ENCODE results near the gene RASL10A.

RASL10A gene

DNA sequence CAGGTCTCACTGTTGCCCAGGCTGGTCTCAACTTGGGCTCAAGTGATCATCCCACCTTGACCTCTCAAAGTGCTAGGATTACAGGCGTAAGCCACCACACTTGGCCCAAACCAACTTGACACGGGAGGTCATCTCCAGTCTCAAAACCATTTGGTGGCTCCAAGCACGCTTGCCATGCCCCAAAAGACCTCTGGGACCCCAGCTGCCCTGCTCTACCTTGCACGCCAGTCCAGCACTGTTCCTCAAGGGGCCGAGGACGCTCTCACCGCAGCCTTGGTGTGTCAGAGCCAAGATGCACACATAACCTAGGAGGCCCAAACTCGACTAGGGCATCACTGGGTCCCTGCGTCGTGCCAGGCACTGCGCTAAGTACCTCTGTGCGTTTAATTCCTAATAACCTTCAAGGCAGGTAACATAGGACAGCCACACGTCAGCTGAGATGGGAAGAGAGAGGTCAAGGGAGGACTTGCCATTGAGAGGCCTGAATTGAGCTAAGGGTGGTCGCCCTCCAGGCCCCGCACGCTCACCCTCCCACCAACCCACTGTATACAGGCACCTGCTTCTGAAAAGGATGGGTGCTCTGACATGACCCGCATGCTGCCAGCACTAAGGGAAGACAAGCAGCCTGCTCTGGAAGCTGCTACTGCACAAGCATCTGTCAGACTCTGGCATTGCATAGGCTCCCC, 13.6 kb downstream of the RASL10A start:
- no peak for DNase-seq
- Histone ChIP-seq H3K14ac (ENCODE audit: low read length) (no peak overlapping the region), H3K27me3 (ENCODE audit: insufficient read depth, low read length) (no peaks in the 10 kb centered on the region), H3K4me3 (ENCODE audit: low read depth, low read length) (no peak overlapping the region), H2AK5ac (ENCODE audit: low read length) (no peak overlapping the region), H3K36me3 (ENCODE audit: control insufficient read depth in 1 of 2, insufficient read depth in 2 of 2, low read length in 2 of 2) (peaks cover 37 to 42% of the 10 kb centered on the region in 2 experiments), H2AFZ (ENCODE audit: insufficient read depth, low read length, poor library complexity) (no peak overlapping the region), H2BK12ac (ENCODE audit: low read length) (no peak overlapping the region), H2BK5ac (ENCODE audit: low read depth, low read length, poor library complexity) (no peak overlapping the region), H3K9ac (ENCODE audit: low read length) (no peak overlapping the region), H3K18ac (ENCODE audit: low read length) (no peak overlapping the region), H3K9me3 (ENCODE audit: insufficient read depth, low read depth, low read length) (no peaks in the 10 kb centered on the region), H4K12ac (ENCODE audit: low read depth, low read length) (no peak overlapping the region), H2BK120ac (ENCODE audit: insufficient read depth, low read length, poor library complexity) (no peak overlapping the region), H3K79me2 (ENCODE audit: control insufficient read depth, insufficient read depth, low read length, poor library complexity) (no peaks in the 10 kb centered on the region), H3K4ac (ENCODE audit: low read depth, low read length) (no peak overlapping the region), H4K91ac (ENCODE audit: low read depth, low read length) (no peak overlapping the region), H4K8ac (ENCODE audit: low read depth, low read length) (no peak overlapping the region), H3K4me2 (ENCODE audit: low read length) (no peak overlapping the region), H3K23ac (ENCODE audit: low read length) (no peak overlapping the region), H3K4me1 (ENCODE audit: control insufficient read depth in 1 of 2, insufficient read depth in 2 of 2, low read length in 2 of 2) (peaks cover 2 to 5% of the 10 kb centered on the region in 2 experiments), H3K79me1 (ENCODE audit: low read length) (peaks cover 5% of the 10 kb centered on the region), H3K27ac (ENCODE audit: low read depth, low read length) (no peak overlapping the region)
- no CpG with 5 or more reads among the region's 17 CpGs for WGBS (ENCODE audit: extremely low coverage, insufficient coverage, insufficient read length)

- Histone ChIP-seq H3K4me1 (ENCODE audit: control insufficient read depth in 1 of 2, insufficient read depth in 2 of 2, low read length in 2 of 2) (peaks cover 2 to 5% of the 10 kb centered on the region in 2 experiments), H3K4me2 (ENCODE audit: low read length) (no peak overlapping the region), H3K14ac (ENCODE audit: low read length) (no peak overlapping the region), H3K27me3 (ENCODE audit: insufficient read depth, low read length) (no peaks in the 10 kb centered on the region), H3K18ac (ENCODE audit: low read length) (no peak overlapping the region), H3K4me3 (ENCODE audit: low read depth, low read length) (no peak overlapping the region), H3K9me3 (ENCODE audit: insufficient read depth, low read depth, low read length) (no peaks in the 10 kb centered on the region), H3K36me3 (ENCODE audit: control insufficient read depth in 1 of 2, insufficient read depth in 2 of 2, low read length in 2 of 2) (peaks cover 44 to 50% of the 10 kb centered on the region in 2 experiments), H3K23ac (ENCODE audit: low read length) (no peak overlapping the region), H3K4ac (ENCODE audit: low read depth, low read length) (no peak overlapping the region), H2AK5ac (ENCODE audit: low read length) (no peak overlapping the region), H2AFZ (ENCODE audit: insufficient read depth, low read length, poor library complexity) (no peak overlapping the region), H3K9ac (ENCODE audit: low read length) (no peak overlapping the region), H3K79me1 (ENCODE audit: low read length) (no peaks in the 10 kb centered on the region), H4K12ac (ENCODE audit: low read depth, low read length) (no peak overlapping the region), H2BK5ac (ENCODE audit: low read depth, low read length, poor library complexity) (no peak overlapping the region), H2BK120ac (ENCODE audit: insufficient read depth, low read length, poor library complexity) (no peak overlapping the region), H4K8ac (ENCODE audit: low read depth, low read length) (no peak overlapping the region), H3K79me2 (ENCODE audit: control insufficient read depth, insufficient read depth, low read length, poor library complexity) (no peaks in the 10 kb centered on the region), H4K91ac (ENCODE audit: low read depth, low read length) (no peak overlapping the region), H3K27ac (ENCODE audit: low read depth, low read length) (no peak overlapping the region), H2BK12ac (ENCODE audit: low read length) (no peak overlapping the region)
- WGBS (ENCODE audit: extremely low coverage, insufficient coverage, insufficient read length): no CpG with 5 or more reads among the region's 10 CpGs
- DNase-seq: no peak
These were observed 14.5 kb downstream of the RASL10A start for GRCh38 chr22:29300807-29301601.

DNA sequence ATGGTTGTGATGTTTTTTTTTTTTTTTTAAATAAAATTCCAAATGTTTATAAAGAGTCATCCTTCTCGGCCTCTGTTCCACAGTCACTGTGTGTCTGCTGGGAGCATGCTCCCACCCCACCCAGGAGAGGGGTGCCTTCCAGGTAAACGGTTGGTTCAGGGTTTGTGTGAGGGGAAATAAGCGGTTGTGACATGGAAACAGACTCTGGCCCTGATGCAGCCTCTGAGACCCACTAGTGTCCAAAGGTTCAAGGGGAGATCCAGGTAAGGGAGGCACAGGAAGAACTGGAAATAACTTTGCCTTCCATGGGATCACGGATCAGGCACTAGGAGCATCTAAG, 15.1 kb downstream of the RASL10A start:
- Histone ChIP-seq H4K12ac (ENCODE audit: low read depth, low read length) (no peak overlapping the region), H4K8ac (ENCODE audit: low read depth, low read length) (no peak overlapping the region), H3K79me2 (ENCODE audit: control insufficient read depth, insufficient read depth, low read length, poor library complexity) (no peaks in the 10 kb centered on the region), H2BK120ac (ENCODE audit: insufficient read depth, low read length, poor library complexity) (no peak overlapping the region), H2AFZ (ENCODE audit: insufficient read depth, low read length, poor library complexity) (no peak overlapping the region), H3K4me3 (ENCODE audit: low read depth, low read length) (no peak overlapping the region), H3K9ac (ENCODE audit: low read length) (no peak overlapping the region), H2BK12ac (ENCODE audit: low read length) (no peak overlapping the region), H4K91ac (ENCODE audit: low read depth, low read length) (no peak overlapping the region), H3K36me3 (ENCODE audit: control insufficient read depth in 1 of 2, insufficient read depth in 2 of 2, low read length in 2 of 2) (peaks cover 46 to 55% of the 10 kb centered on the region in 2 experiments), H3K23ac (ENCODE audit: low read length) (no peak overlapping the region), H3K4ac (ENCODE audit: low read depth, low read length) (no peak overlapping the region), H3K27me3 (ENCODE audit: insufficient read depth, low read length) (no peaks in the 10 kb centered on the region), H2BK5ac (ENCODE audit: low read depth, low read length, poor library complexity) (no peak overlapping the region), H3K4me1 (ENCODE audit: control insufficient read depth in 1 of 2, insufficient read depth in 2 of 2, low read length in 2 of 2) (peaks cover 0 to 2% of the 10 kb centered on the region in 2 experiments), H3K14ac (ENCODE audit: low read length) (no peak overlapping the region), H3K27ac (ENCODE audit: low read depth, low read length) (no peak overlapping the region), H3K79me1 (ENCODE audit: low read length) (no peaks in the 10 kb centered on the region), H2AK5ac (ENCODE audit: low read length) (no peak overlapping the region), H3K9me3 (ENCODE audit: insufficient read depth, low read depth, low read length) (no peaks in the 10 kb centered on the region), H3K4me2 (ENCODE audit: low read length) (no peak overlapping the region), H3K18ac (ENCODE audit: low read length) (no peak overlapping the region)
- DNase-seq: no peak
- no CpG with 5 or more reads among the region's 4 CpGs for WGBS (ENCODE audit: extremely low coverage, insufficient coverage, insufficient read length)

DNA sequence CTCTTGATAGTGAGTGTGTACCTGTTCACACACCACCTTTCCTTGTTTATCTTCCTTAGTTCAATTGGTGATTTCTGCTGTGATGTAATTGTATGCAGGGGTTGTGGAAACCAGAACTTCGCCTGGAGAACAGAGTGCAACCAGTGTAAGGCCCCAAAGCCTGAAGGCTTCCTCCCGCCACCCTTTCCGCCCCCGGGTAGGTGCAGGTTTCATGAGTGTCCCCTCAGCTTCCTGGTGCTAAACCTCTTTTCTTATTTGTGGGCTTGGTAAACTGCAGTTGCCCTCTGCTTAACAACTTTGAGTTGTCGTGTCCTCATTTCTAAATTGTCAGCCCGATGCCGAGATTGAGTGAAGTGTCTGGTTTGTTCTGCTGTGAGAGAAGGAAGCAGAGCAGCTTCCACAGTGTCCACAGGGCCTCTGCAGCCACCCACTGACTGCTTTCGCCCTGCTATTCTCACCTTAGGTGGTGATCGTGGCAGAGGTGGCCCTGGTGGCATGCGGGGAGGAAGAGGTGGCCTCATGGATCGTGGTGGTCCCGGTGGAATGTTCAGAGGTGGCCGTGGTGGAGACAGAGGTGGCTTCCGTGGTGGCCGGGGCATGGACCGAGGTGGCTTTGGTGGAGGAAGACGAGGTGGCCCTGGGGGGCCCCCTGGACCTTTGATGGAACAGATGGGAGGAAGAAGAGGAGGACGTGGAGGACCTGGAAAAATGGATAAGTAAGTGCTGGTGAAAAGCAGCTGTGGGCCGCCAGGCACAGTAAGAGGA, 16.2 kb downstream of the RASL10A start:
- Histone ChIP-seq H3K36me3 (ENCODE audit: control insufficient read depth in 1 of 2, insufficient read depth in 2 of 2, low read length in 2 of 2) (peaks cover 53 to 65% of the 10 kb centered on the region in 2 experiments), H3K18ac (ENCODE audit: low read length) (no peak overlapping the region), H4K91ac (ENCODE audit: low read depth, low read length) (no peak overlapping the region), H3K4me2 (ENCODE audit: low read length) (no peak overlapping the region), H3K27me3 (ENCODE audit: insufficient read depth, low read length) (no peaks in the 10 kb centered on the region), H3K79me1 (ENCODE audit: low read length) (no peaks in the 10 kb centered on the region), H3K4me1 (ENCODE audit: control insufficient read depth in 1 of 2, insufficient read depth in 2 of 2, low read length in 2 of 2) (no peaks in the 10 kb centered on the region), H3K14ac (ENCODE audit: low read length) (no peak overlapping the region), H2BK5ac (ENCODE audit: low read depth, low read length, poor library complexity) (no peak overlapping the region), H3K4ac (ENCODE audit: low read depth, low read length) (no peak overlapping the region), H2AK5ac (ENCODE audit: low read length) (no peak overlapping the region), H3K9ac (ENCODE audit: low read length) (no peak overlapping the region), H3K9me3 (ENCODE audit: insufficient read depth, low read depth, low read length) (no peaks in the 10 kb centered on the region), H4K8ac (ENCODE audit: low read depth, low read length) (no peak overlapping the region), H3K79me2 (ENCODE audit: control insufficient read depth, insufficient read depth, low read length, poor library complexity) (no peaks in the 10 kb centered on the region), H3K27ac (ENCODE audit: low read depth, low read length) (no peak overlapping the region), H4K12ac (ENCODE audit: low read depth, low read length) (peak overlapping the region; percentile 12), H2BK120ac (ENCODE audit: insufficient read depth, low read length, poor library complexity) (no peak overlapping the region), H3K4me3 (ENCODE audit: low read depth, low read length) (no peak overlapping the region), H2BK12ac (ENCODE audit: low read length) (no peak overlapping the region), H2AFZ (ENCODE audit: insufficient read depth, low read length, poor library complexity) (no peak overlapping the region), H3K23ac (ENCODE audit: low read length) (no peak overlapping the region)
- no CpG with 5 or more reads among the region's 19 CpGs for WGBS (ENCODE audit: extremely low coverage, insufficient coverage, insufficient read length)
- DNase-seq: no peak
